K562 (cell line): Measurements from ENCODE around the gene NR1D2. TPM values are rescaled to one million over a fixed set of nuclear protein-coding genes. Genes with fewer than 3 reads are reported as not detected.

Experiments used
- ATAC-seq: fragments of 200-7000 bp; cut with Tn5 transposase; 3 replicates; pipeline ENCODE4 v1.9.1; 2020; ENCODE audit warnings: moderate library complexity
- BruUV-seq: library from RNA; stranded (reverse); fragments of 400-500 nt; replicated peaks from 2 replicates; lab custom pipeline; 2021; lab: Mats Ljungman, UMichigan
- CTCF ChIA-PET: fragments of 300-600 bp; formaldehyde crosslinking; extraction: SDS; loops from one replicate; lab custom pipeline; 2021; ENCODE audit warnings: low intra/inter-chr PET ratio; lab: Yijun Ruan, JAX
- POLR2A ChIA-PET: fragments of 300-600, 350-650 bp; sonication (Branson Sonifier 250); formaldehyde crosslinking; extraction: SDS; loops from one replicate; lab custom pipeline; 2021; ENCODE audit warnings: antibody characterized with exemption, inconsistent platforms; lab: Yijun Ruan, JAX
- DNase-seq, 4 experiments: peaks; one replicate each; pipeline versions ENCODE4 v3.0.0 to v3.0.0-alpha.2; 2011 to 2018; ENCODE audit warnings: low spot score in 3 of 4, mixed read lengths in 3 of 4; ENCODE audit errors: extremely low read depth in 1 of 4
- FAIRE-seq: peaks from 2 replicates; lab custom pipeline; 2011; peaks lifted over from hg19 to GRCh38; lab: Jason Lieb, UNC
- H2AFZ ChIP-seq: 2 replicates; pipeline ENCODE4 v1.6.0; 2011; ENCODE audit warnings: low read depth, low read length, control low read depth, inconsistent platforms
- H3K27ac ChIP-seq: fragments of 200-600 bp; 3 replicates; pipeline ENCODE4 v1.8.0; 2011; ENCODE audit warnings: low read depth, mild to moderate bottlenecking, control low read depth, inconsistent platforms, low read length, moderate library complexity, mixed read lengths; ENCODE audit errors: extremely low read depth
- H3K27me3 ChIP-seq, 2 experiments: fragments of 300-600 bp in 1 of 2; 2 replicates in 1 of 2; 3 replicates in 1 of 2; pipeline versions ENCODE4 v1.6.0 to v1.8.0; 2011; ENCODE audit warnings: inconsistent platforms in 2 of 2, low read length in 2 of 2, mild to moderate bottlenecking in 1 of 2, mixed read lengths in 1 of 2, moderate library complexity in 1 of 2; ENCODE audit not compliant: control insufficient read depth in 2 of 2, insufficient read depth in 2 of 2
- H3K36me3 ChIP-seq: fragments of 300-600 bp; 3 replicates; pipeline ENCODE4 v1.8.0; 2011; ENCODE audit warnings: mild to moderate bottlenecking, low read length, inconsistent platforms; ENCODE audit not compliant: control insufficient read depth, insufficient read depth
- H3K4me1 ChIP-seq, 2 experiments: fragments of 200-600 bp in 1 of 2; replicated peaks in 1 of 2; 2 replicates in 1 of 2; 3 replicates in 1 of 2; pipeline versions ENCODE4 v1.5.1 to v1.8.0; 2011; ENCODE audit warnings: inconsistent platforms in 2 of 2, low read length in 2 of 2, mild to moderate bottlenecking in 1 of 2, mixed read lengths in 1 of 2, moderate library complexity in 1 of 2; ENCODE audit not compliant: control insufficient read depth in 2 of 2, insufficient read depth in 2 of 2
- H3K4me2 ChIP-seq: 2 replicates; pipeline ENCODE4 v1.6.1; 2011; ENCODE audit warnings: low read length, control low read depth, inconsistent platforms, mixed read lengths; ENCODE audit not compliant: insufficient read depth
- H3K4me3 ChIP-seq: fragments of 200-600 bp; sonication (generic), shearing (Covaris generic); 2 replicates; pipeline ENCODE4 v1.5.1; 2016; ENCODE audit warnings: control low read depth, inconsistent platforms
- H3K79me2 ChIP-seq: fragments of 200-600 bp; 3 replicates; pipeline ENCODE4 v1.8.0; 2011; ENCODE audit warnings: low read length, inconsistent platforms; ENCODE audit not compliant: control insufficient read depth, insufficient read depth
- H3K9ac ChIP-seq, 2 experiments: 2 replicates each; pipeline versions ENCODE4 v1.6.0 to v1.6.1; 2011; ENCODE audit warnings: low read depth in 2 of 2, low read length in 2 of 2, control low read depth in 1 of 2, inconsistent platforms in 1 of 2, mild to moderate bottlenecking in 1 of 2, mixed read lengths in 1 of 2; ENCODE audit not compliant: insufficient read depth in 1 of 2
- H3K9me1 ChIP-seq: one replicate; pipeline ENCODE4 v1.6.0; 2011; ENCODE audit warnings: inconsistent platforms, mild to moderate bottlenecking, low read length, moderate library complexity; ENCODE audit not compliant: control insufficient read depth, insufficient read depth
- H3K9me3 ChIP-seq: replicated peaks from 2 replicates; pipeline ENCODE4 v1.5.1; 2011; ENCODE audit warnings: low read depth, low read length, inconsistent platforms; ENCODE audit not compliant: control insufficient read depth, insufficient read depth
- H4K20me1 ChIP-seq: replicated peaks from 2 replicates; pipeline ENCODE4 v1.6.1; 2011; ENCODE audit warnings: low read length, inconsistent platforms, mixed read lengths; ENCODE audit not compliant: control insufficient read depth, insufficient read depth
- ADNP ChIP-seq: fragments of 200-800 bp; sonication (Bioruptor generic); IDR thresholded peaks from 2 replicates; pipeline ENCODE4 v1.6.1; 2016; ENCODE audit warnings: missing genetic modification characterization, missing compliant biosample characterization
- GTF2B ChIP-seq: IDR thresholded peaks from 2 replicates; pipeline ENCODE4 v1.6.1; 2011; ENCODE audit not compliant: insufficient read length; ENCODE audit errors: extremely low read depth
- HNRNPH1 ChIP-seq: fragments of 200-400 bp; formaldehyde crosslinking; optimal IDR thresholded peaks from 2 replicates; pipeline ENCODE3; 2017; ENCODE audit warnings: low read depth, mild to moderate bottlenecking, low read length, moderate library complexity
- SMARCC2 ChIP-seq: fragments of 450-650 bp; IDR thresholded peaks from 2 replicates; pipeline ENCODE4 v1.6.1; 2017; ENCODE audit warnings: antibody characterized with exemption, moderate library complexity, mild to moderate bottlenecking, low read depth
- XRCC5 ChIP-seq: fragments of 200-400 bp; formaldehyde crosslinking; IDR thresholded peaks from 2 replicates; pipeline ENCODE4 v1.6.1; 2017; ENCODE audit warnings: low read depth, mild to moderate bottlenecking, low read length
- ZNF280B ChIP-seq: fragments of 250-450 bp; sonication (Bioruptor Pico); IDR thresholded peaks from 2 replicates; pipeline ENCODE4 v1.5.1; 2021; ENCODE audit warnings: mild to moderate bottlenecking
- ZNF586 ChIP-seq: fragments of 450-650 bp; formaldehyde crosslinking; conservative IDR thresholded peaks from 2 replicates; pipeline ENCODE4 v1.4.0; 2020; ENCODE audit warnings: mild to moderate bottlenecking, moderate library complexity
- whole genome bisulfite sequencing: fragments of 100-300 bp; shearing (Covaris generic); methylation state at CpG from one replicate; pipeline ENCODE4 v1.1.6; 2016; ENCODE audit warnings: low coverage, mixed read lengths; ENCODE audit not compliant: insufficient coverage; ENCODE audit errors: missing lambda C conversion rate; 5-methylcytosine and 5-hydroxymethylcytosine counted together
- in situ Hi-C: fragments of 300-500 bp; cut with MboI; formaldehyde crosslinking; loops from 4 replicates; pipeline ENCODE4 v1.15.0; 2018; ENCODE audit warnings: inconsistent platforms, mixed read lengths
- intact Hi-C: fragments of 100-400 bp; cut with micrococcal nuclease; formaldehyde crosslinking; loops from 2 replicates; pipeline ENCODE4 v1.14.2; 2022
- polyA plus RNA-seq, 8 experiments: library from polyadenylated mRNA; depleted of rRNA in 4 of 8; stranded (reverse) in 5 of 8; unstranded in 3 of 8; fragments of >200 nt; fragmentation: Nextera tagmentation in 2 of 8; fragmentation: Illumina TruSeq in 1 of 8; extraction: Ambion mirVana in 2 of 8; extraction: Trizol in 1 of 8; gene quantifications; 2 replicates each; pipeline versions ENCODE4 v1.2.1 to v1.2.3, GENCODE V29; 2011 to 2014; ENCODE audit warnings: inconsistent platforms in 1 of 8, missing spikeins in 1 of 8
- total RNA-seq, 7 experiments: library from RNA; depleted of rRNA in 6 of 7; stranded (reverse); fragments of >200 nt in 6 of 7; fragmentation: Illumina TruSeq in 2 of 7; extraction: Trizol in 2 of 7; gene quantifications; 2 replicates each; pipeline versions ENCODE4 v1.2.1 to v1.2.3, GENCODE V29; 2011 to 2021; ENCODE audit warnings: low replicate concordance in 1 of 7
- TF ChIP-seq, protein P1 (sequence below): sonication (generic); formaldehyde crosslinking; IDR thresholded peaks from 2 replicates; pipeline ENCODE4 v1.8.1; 2023; ENCODE audit warnings: mild to moderate bottlenecking, missing genetic modification reagents, moderate library complexity
- TF ChIP-seq, protein P2 (sequence below): sonication (generic); formaldehyde crosslinking; IDR thresholded peaks from 2 replicates; pipeline ENCODE4 v1.8.0; 2023; ENCODE audit warnings: mild to moderate bottlenecking, missing genetic modification reagents
- TF ChIP-seq, protein P3 (sequence below): sonication (generic); formaldehyde crosslinking; IDR thresholded peaks from 2 replicates; pipeline ENCODE4 v1.8.0; 2022; ENCODE audit warnings: mild to moderate bottlenecking, missing genetic modification reagents, borderline replicate concordance

The NR1D2 gene
- total and polyA plus RNA-seq, 9 of the 15 experiments (the other 6 are each of a cell fraction or from before 2014, with no cell fraction given): 1.2 to 5.5 (median 2.9) TPM

- no peak for DNase-seq
- ChIA-PET CTCF (no interaction called here), POLR2A (no interaction called here)
- H2AFZ ChIP-seq: no peak overlapping the region
- H3K4me1 ChIP-seq: peaks cover 6 to 13% of the 10 kb centered on the region in 2 experiments
- BruUV-seq: no TSS peak
- no peaks in the 10 kb centered on the region for H3K27me3 ChIP-seq
- H4K20me1 ChIP-seq: peaks cover 9% of the 10 kb centered on the region
- intact Hi-C loops (loop anchor here (10.0 kb wide), 1 partner anchor 582 kb away; the partner anchor contains the start of gene THRB), in situ Hi-C loops (no loop called here)
- no peak for TF ChIP-seq HNRNPH1
- TF ChIP-seq, protein P1, sequence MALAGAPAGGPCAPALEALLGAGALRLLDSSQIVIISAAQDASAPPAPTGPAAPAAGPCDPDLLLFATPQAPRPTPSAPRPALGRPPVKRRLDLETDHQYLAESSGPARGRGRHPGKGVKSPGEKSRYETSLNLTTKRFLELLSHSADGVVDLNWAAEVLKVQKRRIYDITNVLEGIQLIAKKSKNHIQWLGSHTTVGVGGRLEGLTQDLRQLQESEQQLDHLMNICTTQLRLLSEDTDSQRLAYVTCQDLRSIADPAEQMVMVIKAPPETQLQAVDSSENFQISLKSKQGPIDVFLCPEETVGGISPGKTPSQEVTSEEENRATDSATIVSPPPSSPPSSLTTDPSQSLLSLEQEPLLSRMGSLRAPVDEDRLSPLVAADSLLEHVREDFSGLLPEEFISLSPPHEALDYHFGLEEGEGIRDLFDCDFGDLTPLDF (CRISPR knock-in tag): no peak
- TF ChIP-seq, protein P2, sequence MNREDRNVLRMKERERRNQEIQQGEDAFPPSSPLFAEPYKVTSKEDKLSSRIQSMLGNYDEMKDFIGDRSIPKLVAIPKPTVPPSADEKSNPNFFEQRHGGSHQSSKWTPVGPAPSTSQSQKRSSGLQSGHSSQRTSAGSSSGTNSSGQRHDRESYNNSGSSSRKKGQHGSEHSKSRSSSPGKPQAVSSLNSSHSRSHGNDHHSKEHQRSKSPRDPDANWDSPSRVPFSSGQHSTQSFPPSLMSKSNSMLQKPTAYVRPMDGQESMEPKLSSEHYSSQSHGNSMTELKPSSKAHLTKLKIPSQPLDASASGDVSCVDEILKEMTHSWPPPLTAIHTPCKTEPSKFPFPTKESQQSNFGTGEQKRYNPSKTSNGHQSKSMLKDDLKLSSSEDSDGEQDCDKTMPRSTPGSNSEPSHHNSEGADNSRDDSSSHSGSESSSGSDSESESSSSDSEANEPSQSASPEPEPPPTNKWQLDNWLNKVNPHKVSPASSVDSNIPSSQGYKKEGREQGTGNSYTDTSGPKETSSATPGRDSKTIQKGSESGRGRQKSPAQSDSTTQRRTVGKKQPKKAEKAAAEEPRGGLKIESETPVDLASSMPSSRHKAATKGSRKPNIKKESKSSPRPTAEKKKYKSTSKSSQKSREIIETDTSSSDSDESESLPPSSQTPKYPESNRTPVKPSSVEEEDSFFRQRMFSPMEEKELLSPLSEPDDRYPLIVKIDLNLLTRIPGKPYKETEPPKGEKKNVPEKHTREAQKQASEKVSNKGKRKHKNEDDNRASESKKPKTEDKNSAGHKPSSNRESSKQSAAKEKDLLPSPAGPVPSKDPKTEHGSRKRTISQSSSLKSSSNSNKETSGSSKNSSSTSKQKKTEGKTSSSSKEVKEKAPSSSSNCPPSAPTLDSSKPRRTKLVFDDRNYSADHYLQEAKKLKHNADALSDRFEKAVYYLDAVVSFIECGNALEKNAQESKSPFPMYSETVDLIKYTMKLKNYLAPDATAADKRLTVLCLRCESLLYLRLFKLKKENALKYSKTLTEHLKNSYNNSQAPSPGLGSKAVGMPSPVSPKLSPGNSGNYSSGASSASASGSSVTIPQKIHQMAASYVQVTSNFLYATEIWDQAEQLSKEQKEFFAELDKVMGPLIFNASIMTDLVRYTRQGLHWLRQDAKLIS: no peak
- no peak for TF ChIP-seq ADNP (tag)
- TF ChIP-seq GTF2B: no peak
- TF ChIP-seq, protein P3, sequence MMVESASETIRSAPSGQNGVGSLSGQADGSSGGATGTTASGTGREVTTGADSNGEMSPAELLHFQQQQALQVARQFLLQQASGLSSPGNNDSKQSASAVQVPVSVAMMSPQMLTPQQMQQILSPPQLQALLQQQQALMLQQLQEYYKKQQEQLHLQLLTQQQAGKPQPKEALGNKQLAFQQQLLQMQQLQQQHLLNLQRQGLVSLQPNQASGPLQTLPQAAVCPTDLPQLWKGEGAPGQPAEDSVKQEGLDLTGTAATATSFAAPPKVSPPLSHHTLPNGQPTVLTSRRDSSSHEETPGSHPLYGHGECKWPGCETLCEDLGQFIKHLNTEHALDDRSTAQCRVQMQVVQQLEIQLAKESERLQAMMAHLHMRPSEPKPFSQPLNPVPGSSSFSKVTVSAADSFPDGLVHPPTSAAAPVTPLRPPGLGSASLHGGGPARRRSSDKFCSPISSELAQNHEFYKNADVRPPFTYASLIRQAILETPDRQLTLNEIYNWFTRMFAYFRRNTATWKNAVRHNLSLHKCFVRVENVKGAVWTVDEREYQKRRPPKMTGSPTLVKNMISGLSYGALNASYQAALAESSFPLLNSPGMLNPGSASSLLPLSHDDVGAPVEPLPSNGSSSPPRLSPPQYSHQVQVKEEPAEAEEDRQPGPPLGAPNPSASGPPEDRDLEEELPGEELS: no peak
- no peak for TF ChIP-seq ZNF586 (CRISPR knock-in tag)
- no peak for TF ChIP-seq XRCC5
- no peak for TF ChIP-seq SMARCC2
- TF ChIP-seq ZNF280B (CRISPR knock-in tag): no peak
- no peak for FAIRE-seq
- WGBS: 76% methylated on average over 1 of the region's 1 CpG
- no peaks in the 10 kb centered on the region for H3K9me1 ChIP-seq
- H3K4me2 ChIP-seq: no peak overlapping the region
- no peak overlapping the region for H3K9ac ChIP-seq
- H3K4me3 ChIP-seq: no peak overlapping the region
- H3K9me3 ChIP-seq: no peaks in the 10 kb centered on the region
- no peak overlapping the region for H3K27ac ChIP-seq
- peaks cover 21% of the 10 kb centered on the region for H3K36me3 ChIP-seq
- no peak for ATAC-seq
- H3K79me2 ChIP-seq: peaks cover 37% of the 10 kb centered on the region
Observed at GRCh38 chr3:23913182-23913581, 31.9 kb upstream of the NR1D2 start.
